HS-5 (cell line): ENCODE results near the gene RAI1.
"Not testable (repeated sequence)": the region's sequence is repeated elsewhere in the genome, so short reads cannot be mapped to it uniquely, and the experiment has no call there.

Experiments
- DNase-seq: peaks from one replicate; pipeline ENCODE4 v3.0.0-alpha.2; 2012; ENCODE audit warnings: low read depth

RAI1 gene

GRCh38 chr17:17681187-17681743 is at the start of gene RAI1:
TSS of gene RAI1 (plus strand) at chr17:17681458. CDS start at chr17:17792949, 111,491 bp downstream.
- DNase-seq, result no peak

GRCh38 chr17:17632690-17633089 is 48.6 kb upstream of the RAI1 start:
- not testable (repeated sequence) for DNase-seq

- no peak for DNase-seq
Measured at GRCh38 chr17:17633310-17633709, 47.9 kb upstream of the RAI1 start.

- no peak for DNase-seq
Measured at GRCh38 chr17:17635126-17635525, 46.1 kb upstream of the RAI1 start.

- not testable (repeated sequence) for DNase-seq
Measured at GRCh38 chr17:17635537-17636271, 45.6 kb upstream of the RAI1 start.

- DNase-seq, result no peak
Measured at GRCh38 chr17:17636272-17636885, 44.9 kb upstream of the RAI1 start.

- DNase-seq, result no peak
Measured at GRCh38 chr17:17638467-17638866, 42.8 kb upstream of the RAI1 start.

- DNase-seq, result not testable (repeated sequence)
Measured at GRCh38 chr17:17639661-17640270, 41.5 kb upstream of the RAI1 start.

- DNase-seq, result peak; percentile 48
Measured at GRCh38 chr17:17641621-17642409, 39.4 kb upstream of the RAI1 start.

GRCh38 chr17:17645148-17645547 is 36.1 kb upstream of the RAI1 start:
- not testable (repeated sequence) for DNase-seq

GRCh38 chr17:17645961-17646360 is 35.3 kb upstream of the RAI1 start:
- no peak for DNase-seq

- no peak for DNase-seq
Measured at GRCh38 chr17:17647524-17648178, 33.6 kb upstream of the RAI1 start.

- no peak for DNase-seq
Measured at GRCh38 chr17:17648762-17649161, 32.5 kb upstream of the RAI1 start.

GRCh38 chr17:17650959-17651358 is 30.3 kb upstream of the RAI1 start:
- no peak for DNase-seq

- DNase-seq, result no peak
Measured at GRCh38 chr17:17653343-17653742, 27.9 kb upstream of the RAI1 start.

GRCh38 chr17:17659340-17659739 is 21.9 kb upstream of the RAI1 start:
- no peak for DNase-seq

- DNase-seq, result no peak
Measured at GRCh38 chr17:17661134-17661533, 20.1 kb upstream of the RAI1 start.

- DNase-seq, result no peak
Measured at GRCh38 chr17:17661834-17662385, 19.3 kb upstream of the RAI1 start.

- DNase-seq, result no peak
Measured at GRCh38 chr17:17663160-17664063, 17.8 kb upstream of the RAI1 start.

- DNase-seq, result no peak
Measured at GRCh38 chr17:17664064-17664452, 17.2 kb upstream of the RAI1 start.
